Gastroesophageal sphincter (tissue), 4 donors: ENCODE data around the gene TK2. TPM values are rescaled to one million over a fixed set of nuclear protein-coding genes. Genes with fewer than 3 reads are reported as not detected.
A peak's percentile ranks its signal among the peaks of the same experiment; 100 is the strongest.

ENCODE experiments used
- ATAC-seq: fragments of 150-250 bp; one replicate; pipeline ENCODE4 v1.9.1; 2016; ENCODE audit warnings: mild to moderate bottlenecking, moderate library complexity
- H3K27ac ChIP-seq, 4 donors: fragments of 200-600 bp; sonication (generic) in 3 of 4; 1 replicate in 3 of 4; 2 replicates in 1 of 4; pipeline ENCODE4 v1.5.1; 2016 to 2019
- H3K27me3 ChIP-seq: fragments of 200-600 bp; sonication (generic); one replicate; pipeline ENCODE4 v1.5.1; 2019
- H3K36me3 ChIP-seq, 2 donors: fragments of 200-600 bp; sonication (generic); one replicate each; pipeline ENCODE4 v1.5.1; 2019; ENCODE audit warnings: control low read depth in 1 of 2
- H3K4me1 ChIP-seq, 3 donors: fragments of 200-600 bp; sonication (generic); 1 replicate in 2 of 3; 2 replicates in 1 of 3; pipeline ENCODE4 v1.5.1; 2016 to 2019; ENCODE audit warnings: control low read depth in 2 of 3
- H3K4me3 ChIP-seq, 2 donors: fragments of 200-600 bp; sonication (generic); one replicate each; pipeline ENCODE4 v1.5.1; 2019; ENCODE audit warnings: mild to moderate bottlenecking in 1 of 2, moderate library complexity in 1 of 2
- H3K9me3 ChIP-seq, 3 donors: fragments of 200-600 bp; sonication (generic); one replicate each; pipeline ENCODE4 v1.5.1; 2017 to 2019; ENCODE audit warnings: control low read depth in 2 of 3
- EP300 ChIP-seq: sonication (generic); formaldehyde crosslinking; IDR thresholded peaks from one replicate; pipeline ENCODE4 v1.6.1; 2017; ENCODE audit warnings: antibody characterized with exemption, mild to moderate bottlenecking
- POLR2A ChIP-seq, 2 donors: fragments of 450-650 bp; IDR thresholded peaks; one replicate each; pipeline ENCODE4 v1.6.1; 2017; ENCODE audit warnings: antibody characterized with exemption in 2 of 2, mild to moderate bottlenecking in 2 of 2, moderate library complexity in 1 of 2
- POLR2AphosphoS5 ChIP-seq: sonication (generic); formaldehyde crosslinking; IDR thresholded peaks from one replicate; pipeline ENCODE4 v1.6.1; 2017; ENCODE audit warnings: antibody characterized with exemption
- WGBS, 2 donors: methylation state at CpG; one replicate each; pipeline ENCODE4 v1.1.5; 2018; ENCODE audit warnings: low coverage in 1 of 2; 5-methylcytosine and 5-hydroxymethylcytosine counted together
- total RNA-seq, 4 donors: library from RNA; depleted of rRNA; stranded (reverse); fragments of >200 nt; gene quantifications; one replicate each; pipeline ENCODE4 v1.1.0, GENCODE V29; 2016
- TF ChIP-seq, protein P1 (sequence below), 4 experiments: fragments of 200-600 bp in 2 of 4; fragments of 450-650 bp in 2 of 4; sonication (generic) in 1 of 4; IDR thresholded peaks; one replicate each; pipeline ENCODE4 v1.5.1; 2017 to 2019; ENCODE audit warnings: antibody characterized with exemption in 4 of 4, mild to moderate bottlenecking in 2 of 4, moderate library complexity in 2 of 4

Gene TK2
- total RNA-seq, 4 donors from 2014 or later = 32.7 to 42.8 (median 37.0) TPM

DNA sequence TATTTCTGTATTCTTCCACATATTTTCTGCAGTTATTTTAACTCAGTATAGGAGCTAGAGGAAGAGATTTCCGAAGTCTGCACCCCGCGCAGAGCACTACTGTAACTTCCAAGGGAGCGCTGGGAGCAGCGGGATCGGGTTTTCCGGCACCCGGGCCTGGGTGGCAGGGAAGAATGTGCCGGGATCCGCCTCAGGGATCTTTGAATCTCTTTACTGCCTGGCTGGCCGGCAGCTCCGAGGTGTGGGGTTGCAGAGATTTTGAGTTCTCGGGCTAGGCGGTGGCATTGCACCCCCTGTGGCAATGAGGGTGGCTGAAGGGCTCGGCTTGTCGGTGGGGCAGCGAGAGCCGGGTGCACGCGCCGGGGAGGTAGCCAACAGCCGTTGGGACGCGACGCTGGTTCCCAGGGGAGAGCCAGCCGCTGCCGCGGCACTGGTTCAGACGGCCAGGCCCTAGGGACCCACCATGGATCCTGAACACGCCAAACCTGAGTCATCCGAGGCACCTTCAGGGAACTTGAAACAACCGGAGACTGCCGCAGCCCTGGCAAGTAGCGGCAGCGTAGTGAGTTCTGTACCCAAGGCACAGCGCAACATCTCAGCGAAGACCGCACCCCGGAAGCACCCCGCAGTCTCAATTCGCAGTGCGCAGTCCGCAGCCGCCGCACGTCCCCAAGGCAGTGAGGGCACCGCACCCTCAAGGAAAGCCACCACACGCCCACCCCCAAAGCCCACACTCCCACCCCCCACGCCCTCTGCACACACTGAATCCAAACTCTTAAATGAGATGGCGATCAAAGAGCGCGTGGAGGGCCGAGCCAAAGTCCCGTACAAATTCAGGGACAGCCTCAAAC is 16.4 kb upstream of the TK2 start, which contains the start of gene CMTM1:
Gene CMTM1, plus strand, starts transcription at position 389 of the 851 bp plus-strand sequence. Its CDS starts 75 bp downstream, at position 464.
- no peaks in the 10 kb centered on the region for H3K4me1 ChIP-seq
- H3K4me3 ChIP-seq = no peak within 1 kb of the TSS
- no peaks in the 10 kb centered on the region for H3K27me3 ChIP-seq
- no peak within 1 kb of the TSS for H3K27ac ChIP-seq
- WGBS, 2 donors = 100% methylated on average over 18 of the region's 54 CpGs; no CpG with 5 or more reads in 1 of the 2 donors
- TF ChIP-seq EP300 (no peak), POLR2A (IDR thresholded peaks at IDR 0.05) (no peak), POLR2AphosphoS5 (no peak)
- TF ChIP-seq, protein P1, sequence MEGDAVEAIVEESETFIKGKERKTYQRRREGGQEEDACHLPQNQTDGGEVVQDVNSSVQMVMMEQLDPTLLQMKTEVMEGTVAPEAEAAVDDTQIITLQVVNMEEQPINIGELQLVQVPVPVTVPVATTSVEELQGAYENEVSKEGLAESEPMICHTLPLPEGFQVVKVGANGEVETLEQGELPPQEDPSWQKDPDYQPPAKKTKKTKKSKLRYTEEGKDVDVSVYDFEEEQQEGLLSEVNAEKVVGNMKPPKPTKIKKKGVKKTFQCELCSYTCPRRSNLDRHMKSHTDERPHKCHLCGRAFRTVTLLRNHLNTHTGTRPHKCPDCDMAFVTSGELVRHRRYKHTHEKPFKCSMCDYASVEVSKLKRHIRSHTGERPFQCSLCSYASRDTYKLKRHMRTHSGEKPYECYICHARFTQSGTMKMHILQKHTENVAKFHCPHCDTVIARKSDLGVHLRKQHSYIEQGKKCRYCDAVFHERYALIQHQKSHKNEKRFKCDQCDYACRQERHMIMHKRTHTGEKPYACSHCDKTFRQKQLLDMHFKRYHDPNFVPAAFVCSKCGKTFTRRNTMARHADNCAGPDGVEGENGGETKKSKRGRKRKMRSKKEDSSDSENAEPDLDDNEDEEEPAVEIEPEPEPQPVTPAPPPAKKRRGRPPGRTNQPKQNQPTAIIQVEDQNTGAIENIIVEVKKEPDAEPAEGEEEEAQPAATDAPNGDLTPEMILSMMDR (IDR thresholded peaks at IDR 0.05) = no peak
- ATAC-seq = no peak
- H3K36me3 ChIP-seq = peaks cover 0 to 44% of the 10 kb centered on the region in 2 donors
- no peaks in the 10 kb centered on the region for H3K9me3 ChIP-seq

DNA sequence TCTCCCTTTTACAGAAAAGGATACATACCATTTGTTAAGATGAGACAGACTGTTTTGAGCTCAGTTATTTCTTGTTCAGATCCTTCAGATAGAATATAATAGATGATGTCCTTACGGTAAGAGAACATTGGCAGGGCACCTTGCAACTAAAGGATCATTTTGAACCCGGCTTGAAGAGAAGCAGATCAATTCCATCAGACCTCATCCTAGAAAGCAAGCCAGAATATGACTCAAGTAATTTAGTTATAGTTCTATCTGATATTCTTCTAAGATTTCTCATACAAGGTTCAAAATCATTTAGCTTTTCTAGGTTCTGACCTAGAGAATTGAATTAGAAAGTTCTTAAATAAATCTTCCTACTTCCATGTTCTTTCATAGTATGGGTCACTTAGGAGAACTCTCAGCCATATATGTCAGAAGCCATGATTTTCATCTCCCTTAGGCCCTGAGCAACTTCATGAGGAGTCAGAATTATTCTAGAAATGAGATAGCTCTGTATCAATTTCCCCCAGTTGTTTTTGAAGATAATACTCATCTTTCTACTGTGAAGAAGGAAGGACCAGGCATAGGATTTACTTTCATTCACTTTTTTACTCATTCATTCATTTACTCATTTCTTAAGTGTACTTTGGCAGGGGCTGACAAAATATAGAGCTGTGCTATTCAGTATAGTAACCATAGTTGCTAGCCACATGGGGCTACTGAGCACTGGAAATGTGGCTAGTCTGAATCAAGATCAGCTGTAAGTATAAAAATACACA is 13.8 kb upstream of the TK2 start:
- no peak for ATAC-seq
- WGBS, 2 donors = 58 to 78% methylated on average over 2 of the region's 2 CpGs
- TF ChIP-seq EP300 (no peak), POLR2A (IDR thresholded peaks at IDR 0.05) (no peak), POLR2AphosphoS5 (no peak)
- TF ChIP-seq, protein P1 (IDR thresholded peaks at IDR 0.05) = no peak

DNA sequence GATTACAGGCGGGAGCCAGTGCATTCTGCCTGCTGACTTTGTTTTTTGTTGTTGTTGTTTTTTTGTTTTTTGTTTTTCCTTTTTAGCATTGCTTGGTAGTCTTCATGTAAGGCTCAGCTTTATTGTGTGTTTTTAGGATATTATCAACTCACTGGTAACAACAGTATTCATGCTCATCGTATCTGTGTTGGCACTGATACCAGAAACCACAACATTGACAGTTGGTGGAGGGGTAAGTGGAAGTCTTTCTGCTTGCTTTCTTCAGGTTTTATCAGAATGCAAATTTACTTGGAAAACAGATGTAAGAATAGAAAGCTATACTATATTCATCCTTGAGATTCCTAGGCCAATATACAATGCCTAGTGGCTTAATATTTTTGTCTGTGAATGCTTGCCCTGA is 13.1 kb upstream of the TK2 start:
- TF ChIP-seq POLR2A (IDR thresholded peaks at IDR 0.05) (no peak), EP300 (no peak), POLR2AphosphoS5 (no peak)
- TF ChIP-seq, protein P1 (IDR thresholded peaks at IDR 0.05) = no peak
- no peak for ATAC-seq
- Histone ChIP-seq H3K4me1 (no peaks in the 10 kb centered on the region), H3K36me3 (peaks cover 0 to 50% of the 10 kb centered on the region in 2 donors), H3K9me3 (no peaks in the 10 kb centered on the region), H3K4me3 (no peak overlapping the region), H3K27ac (no peak overlapping the region), H3K27me3 (no peaks in the 10 kb centered on the region)
- 92 to 94% methylated on average over 2 of the region's 2 CpGs for whole genome bisulfite sequencing, 2 donors

More for the DNA sequence above, 13.8 kb upstream of the TK2 start:
- Histone ChIP-seq H3K27me3 (no peaks in the 10 kb centered on the region), H3K4me1 (no peaks in the 10 kb centered on the region), H3K4me3 (no peak overlapping the region), H3K27ac (no peak overlapping the region), H3K36me3 (peaks cover 0 to 50% of the 10 kb centered on the region in 2 donors), H3K9me3 (no peaks in the 10 kb centered on the region)

DNA sequence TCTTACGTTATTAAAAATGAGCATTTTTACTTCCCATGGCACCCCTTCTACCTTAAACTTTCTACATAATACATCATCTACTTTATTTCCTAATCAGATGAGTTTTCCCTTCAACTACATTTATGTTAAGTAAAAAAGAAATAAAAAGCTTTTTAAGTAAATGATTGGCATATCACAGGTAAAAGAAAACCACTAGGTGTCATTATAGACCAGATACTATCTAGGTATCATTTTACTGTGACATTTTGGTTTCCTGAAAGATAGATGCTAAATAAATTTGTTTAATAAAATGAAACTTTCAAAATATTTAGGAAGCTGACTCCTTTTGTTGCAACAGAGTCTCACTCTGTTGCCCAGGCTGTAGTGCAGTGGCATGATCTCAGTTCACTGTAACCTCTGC is 12.5 kb upstream of the TK2 start:
- WGBS, 2 donors = 67 to 90% methylated on average over 1 of the region's 1 CpG
- no peaks in the 10 kb centered on the region for H3K27me3 ChIP-seq
- TF ChIP-seq, protein P1 (IDR thresholded peaks at IDR 0.05) = peak in 1 of 4 experiments; percentile 8
- no peak for TF ChIP-seq EP300
- H3K36me3 ChIP-seq = peaks cover 0 to 51% of the 10 kb centered on the region in 2 donors
- no peak for ATAC-seq
- H3K9me3 ChIP-seq = no peaks in the 10 kb centered on the region
- no peaks in the 10 kb centered on the region for H3K4me1 ChIP-seq
- H3K27ac ChIP-seq = no peak overlapping the region
- no peak overlapping the region for H3K4me3 ChIP-seq
